PC-3 (cell line): ENCODE measurements around the gene ARHGAP26. TPM values are rescaled to one million over a fixed set of nuclear protein-coding genes. Genes with fewer than 3 reads are reported as not detected.

Source experiments
- ATAC-seq: fragments of 200-7000 bp; cut with Tn5 transposase; 2 replicates; pipeline ENCODE4 v1.9.1; 2020; ENCODE audit warnings: mild to moderate bottlenecking, moderate library complexity
- BruUV-seq: library from RNA; stranded (reverse); fragments of 400-500 nt; replicated peaks from 2 replicates; lab custom pipeline; 2021; lab: Mats Ljungman, UMichigan
- CTCF ChIA-PET: fragments of 300-600 bp; sonication (Branson Sonifier 250); formaldehyde crosslinking; loops from one replicate; lab custom pipeline; 2022; ENCODE audit warnings: antibody characterized with exemption; lab: Charles Lee
- POLR2A ChIA-PET: fragments of 300-600 bp; sonication (Branson Sonifier 250); formaldehyde crosslinking; loops from one replicate; lab custom pipeline; 2022; ENCODE audit warnings: antibody characterized with exemption; ENCODE audit not compliant: unreplicated experiment; lab: Charles Lee
- DNase-seq: peaks from one replicate; pipeline ENCODE4 v3.0.0-alpha.2; 2015
- H2AFZ ChIP-seq: fragments of 300-600 bp; sonication (generic); 2 replicates; pipeline ENCODE4 v1.6.0; 2016; ENCODE audit warnings: antibody characterized with exemption, low read length
- H3F3A ChIP-seq: fragments of 300-600 bp; sonication (generic); one replicate; pipeline ENCODE4 v1.6.0; 2017; ENCODE audit warnings: antibody characterized with exemption, low read length, control low read depth, mild to moderate bottlenecking; ENCODE audit not compliant: unreplicated experiment
- H3K27ac ChIP-seq: fragments of 300-600 bp; sonication (generic); 2 replicates; pipeline ENCODE4 v1.5.1; 2016; ENCODE audit warnings: mild to moderate bottlenecking, low read length
- H3K27me3 ChIP-seq: fragments of 300-600 bp; sonication (generic); 2 replicates; pipeline ENCODE4 v1.6.1; 2016; ENCODE audit warnings: low read length, mixed read lengths
- H3K36me3 ChIP-seq: fragments of 300-600 bp; sonication (generic); 2 replicates; pipeline ENCODE4 v1.6.1; 2016; ENCODE audit warnings: low read depth, mixed run types, low read length, mixed read lengths
- H3K4me1 ChIP-seq: fragments of 300-600 bp; sonication (generic); 2 replicates; pipeline ENCODE4 v1.5.1; 2016; ENCODE audit warnings: low read length; ENCODE audit not compliant: insufficient read depth
- H3K4me2 ChIP-seq: fragments of 300-600 bp; sonication (generic); 2 replicates; pipeline ENCODE4 v1.6.0; 2016; ENCODE audit warnings: low read length
- H3K4me3 ChIP-seq: fragments of 300-600 bp; sonication (generic); 2 replicates; pipeline ENCODE4 v1.5.1; 2016; ENCODE audit warnings: mild to moderate bottlenecking, low read length, mixed read lengths
- H3K79me2 ChIP-seq: fragments of 300-600 bp; sonication (generic); 2 replicates; pipeline ENCODE4 v1.6.1; 2017; ENCODE audit warnings: low read length, mixed read lengths
- H3K9ac ChIP-seq: fragments of 300-600 bp; sonication (generic); 2 replicates; pipeline ENCODE4 v1.6.0; 2016; ENCODE audit warnings: mild to moderate bottlenecking, low read length
- H3K9me2 ChIP-seq: fragments of 300-600 bp; sonication (generic); replicated peaks from 2 replicates; pipeline ENCODE4 v1.6.1; 2016; ENCODE audit warnings: mixed run types, low read length, mixed read lengths
- H3K9me3 ChIP-seq: fragments of 300-600 bp; sonication (generic); 2 replicates; pipeline ENCODE4 v1.6.1; 2016; ENCODE audit warnings: low read length, mixed read lengths
- H4K20me1 ChIP-seq: fragments of 300-600 bp; sonication (generic); 2 replicates; pipeline ENCODE4 v1.6.1; 2016; ENCODE audit warnings: low read length, mixed read lengths
- EZH2 ChIP-seq: fragments of 300-600 bp; sonication (generic); IDR thresholded peaks from one replicate; pipeline ENCODE4 v1.6.1; 2017; ENCODE audit warnings: antibody characterized with exemption, mild to moderate bottlenecking, low read length; ENCODE audit not compliant: unreplicated experiment
- EZH2phosphoT487 ChIP-seq: fragments of 300-600 bp; sonication (generic); IDR thresholded peaks from 2 replicates; pipeline ENCODE4 v1.6.1; 2018; ENCODE audit warnings: mild to moderate bottlenecking, antibody characterized with exemption, low read length, borderline replicate concordance
- intact Hi-C: fragments of 100-400 bp; cut with micrococcal nuclease; formaldehyde crosslinking; loops from 2 replicates; pipeline ENCODE4 v1.9.0; 2023
- total RNA-seq: library from RNA; depleted of rRNA; stranded (reverse); fragments of >200 nt; gene quantifications from 2 replicates; pipeline ENCODE4 v1.2.3, GENCODE V29; 2014
- TF ChIP-seq, protein P1 (sequence below): fragments of 300-600 bp; sonication (generic); conservative IDR thresholded peaks from 2 replicates; pipeline ENCODE4 v1.5.1; 2017; ENCODE audit warnings: antibody characterized with exemption, low read depth, mild to moderate bottlenecking, low read length

ARHGAP26 gene
- total RNA-seq, 1 experiment from 2014 or later: 11.7 TPM

GRCh38 chr5:142902186-142902965 is 132.2 kb downstream of the ARHGAP26 start:
- POLR2A ChIA-PET: no interaction called here
- H4K20me1 ChIP-seq: no peaks in the 10 kb centered on the region
- H3K4me3 ChIP-seq: no peak overlapping the region
- peaks cover 22% of the 10 kb centered on the region for H3K36me3 ChIP-seq
- H3K9me2 ChIP-seq: no peaks in the 10 kb centered on the region
- H2AFZ ChIP-seq: no peak overlapping the region
- H3K27ac ChIP-seq: no peak overlapping the region
- CTCF ChIA-PET: no interaction called here
- ATAC-seq (no peak), DNase-seq (no peak)
- no peaks in the 10 kb centered on the region for H3K79me2 ChIP-seq
- intact Hi-C loops: no loop called here
- no peaks in the 10 kb centered on the region for H3K9me3 ChIP-seq
- no peak overlapping the region for H3K4me2 ChIP-seq
- BruUV-seq: no TSS peak
- TF ChIP-seq EZH2phosphoT487: no peak
- TF ChIP-seq, protein P1, sequence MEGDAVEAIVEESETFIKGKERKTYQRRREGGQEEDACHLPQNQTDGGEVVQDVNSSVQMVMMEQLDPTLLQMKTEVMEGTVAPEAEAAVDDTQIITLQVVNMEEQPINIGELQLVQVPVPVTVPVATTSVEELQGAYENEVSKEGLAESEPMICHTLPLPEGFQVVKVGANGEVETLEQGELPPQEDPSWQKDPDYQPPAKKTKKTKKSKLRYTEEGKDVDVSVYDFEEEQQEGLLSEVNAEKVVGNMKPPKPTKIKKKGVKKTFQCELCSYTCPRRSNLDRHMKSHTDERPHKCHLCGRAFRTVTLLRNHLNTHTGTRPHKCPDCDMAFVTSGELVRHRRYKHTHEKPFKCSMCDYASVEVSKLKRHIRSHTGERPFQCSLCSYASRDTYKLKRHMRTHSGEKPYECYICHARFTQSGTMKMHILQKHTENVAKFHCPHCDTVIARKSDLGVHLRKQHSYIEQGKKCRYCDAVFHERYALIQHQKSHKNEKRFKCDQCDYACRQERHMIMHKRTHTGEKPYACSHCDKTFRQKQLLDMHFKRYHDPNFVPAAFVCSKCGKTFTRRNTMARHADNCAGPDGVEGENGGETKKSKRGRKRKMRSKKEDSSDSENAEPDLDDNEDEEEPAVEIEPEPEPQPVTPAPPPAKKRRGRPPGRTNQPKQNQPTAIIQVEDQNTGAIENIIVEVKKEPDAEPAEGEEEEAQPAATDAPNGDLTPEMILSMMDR: no peak
- no peak for TF ChIP-seq EZH2
- no peaks in the 10 kb centered on the region for H3K27me3 ChIP-seq
- H3F3A ChIP-seq: no peaks in the 10 kb centered on the region
- H3K4me1 ChIP-seq: peaks cover 42% of the 10 kb centered on the region
- no peak overlapping the region for H3K9ac ChIP-seq

GRCh38 chr5:142904416-142904815 is 134.2 kb downstream of the ARHGAP26 start:
- Histone ChIP-seq H3K27ac (peak overlapping the region; percentile 36), H3K4me3 (no peak overlapping the region), H3K79me2 (no peaks in the 10 kb centered on the region), H2AFZ (no peak overlapping the region), H3K4me1 (peaks cover 52% of the 10 kb centered on the region), H3K9ac (no peak overlapping the region), H4K20me1 (no peaks in the 10 kb centered on the region), H3K9me3 (no peaks in the 10 kb centered on the region), H3F3A (no peaks in the 10 kb centered on the region), H3K27me3 (no peaks in the 10 kb centered on the region), H3K4me2 (peak overlapping the region; percentile 49), H3K9me2 (no peaks in the 10 kb centered on the region), H3K36me3 (peaks cover 22% of the 10 kb centered on the region)
- DNase-seq (peak; percentile 87), ATAC-seq (peak; percentile 88)
- no TSS peak for BruUV-seq
- POLR2A ChIA-PET: no interaction called here
- no peak for TF ChIP-seq EZH2
- TF ChIP-seq EZH2phosphoT487: no peak
- TF ChIP-seq, protein P1: no peak
- intact Hi-C loops: no loop called here
- CTCF ChIA-PET: interaction anchor here (0.6 kb wide), 1 partner anchor 8 kb away, joined by 3 read pairs; no protein-coding TSS in a partner anchor

DNA sequence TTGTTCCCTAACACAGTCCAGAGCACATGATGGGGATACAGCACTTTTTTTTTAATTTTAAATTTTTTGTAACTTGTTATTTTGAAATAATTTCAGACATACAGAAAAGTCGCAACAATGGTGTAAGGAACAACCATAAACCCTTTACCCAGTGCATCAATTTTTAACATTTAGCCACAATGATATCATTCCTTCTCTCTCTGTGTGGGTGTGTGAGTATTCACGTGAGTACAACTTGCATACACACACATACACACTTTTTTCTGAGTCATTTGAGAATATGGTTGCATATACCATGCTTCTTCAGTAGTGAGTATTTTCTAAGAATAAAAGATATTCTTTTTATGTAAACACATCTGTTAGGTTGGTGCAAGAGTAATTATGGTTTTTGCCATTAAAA is 135.2 kb downstream of the ARHGAP26 start:
- TF ChIP-seq EZH2 (no peak), EZH2phosphoT487 (no peak)
- TF ChIP-seq, protein P1: no peak
- H3K79me2 ChIP-seq: no peaks in the 10 kb centered on the region
- intact Hi-C loops: no loop called here
- no peaks in the 10 kb centered on the region for H3K27me3 ChIP-seq
- ChIA-PET CTCF (no interaction called here), POLR2A (no interaction called here)
- no peak overlapping the region for H3K27ac ChIP-seq
- H3K9ac ChIP-seq: no peak overlapping the region
- no peak overlapping the region for H3K4me3 ChIP-seq
- H3F3A ChIP-seq: no peaks in the 10 kb centered on the region
- DNase-seq: no peak
- no peak for ATAC-seq
- H3K9me2 ChIP-seq: no peaks in the 10 kb centered on the region
- no peaks in the 10 kb centered on the region for H4K20me1 ChIP-seq
- H2AFZ ChIP-seq: no peak overlapping the region
- H3K4me2 ChIP-seq: no peak overlapping the region
- H3K4me1 ChIP-seq: peaks cover 52% of the 10 kb centered on the region
- no TSS peak for BruUV-seq
- no peaks in the 10 kb centered on the region for H3K9me3 ChIP-seq
- H3K36me3 ChIP-seq: peaks cover 22% of the 10 kb centered on the region
